HepG2 (cell line): Measurements from ENCODE around the gene AKT2. TPM values are rescaled to one million over a fixed set of nuclear protein-coding genes. Genes with fewer than 3 reads are reported as not detected.

Experiments used
- ATM ChIP-seq: fragments of 450-650 bp; IDR thresholded peaks from 2 replicates; pipeline ENCODE4 v1.7.1; 2017; ENCODE audit warnings: mild to moderate bottlenecking, borderline replicate concordance
- CHD4 ChIP-seq: fragments of 200-600 bp; sonication (generic); IDR thresholded peaks from 2 replicates; pipeline ENCODE4 v1.7.0; 2017; ENCODE audit warnings: mild to moderate bottlenecking, low read length, borderline replicate concordance
- ELF3 ChIP-seq: IDR thresholded peaks from 2 replicates; pipeline ENCODE4 v1.6.1; 2016; ENCODE audit warnings: missing genetic modification reagents, missing compliant biosample characterization
- FOXA1 ChIP-seq, 2 experiments: fragments of 450-650 bp in 1 of 2; sonication (generic) in 1 of 2; formaldehyde crosslinking in 1 of 2; IDR thresholded peaks; 2 replicates each; pipeline versions ENCODE4 v1.4.0 to v1.6.1; 2016 to 2020; ENCODE audit warnings: missing genetic modification reagents in 1 of 2
- FOXK2 ChIP-seq: fragments of 450-650 bp; IDR thresholded peaks from 2 replicates; pipeline ENCODE4 v1.6.1; 2016
- ISX ChIP-seq: sonication (generic); formaldehyde crosslinking; conservative IDR thresholded peaks from 2 replicates; pipeline ENCODE4 v1.5.0; 2020; ENCODE audit warnings: missing genetic modification reagents
- NR3C1 ChIP-seq: sonication (generic); formaldehyde crosslinking; IDR thresholded peaks from 2 replicates; pipeline ENCODE4 v1.4.0; 2020; ENCODE audit warnings: missing genetic modification reagents
- SRSF1 ChIP-seq: fragments of 200-400 bp; formaldehyde crosslinking; optimal IDR thresholded peaks from 2 replicates; pipeline ENCODE3; 2017; ENCODE audit warnings: mild to moderate bottlenecking, low read depth, low read length, moderate library complexity
- ZBED4 ChIP-seq: sonication (generic); formaldehyde crosslinking; IDR thresholded peaks from 2 replicates; pipeline ENCODE4 v1.4.0; 2020; ENCODE audit warnings: missing genetic modification reagents, borderline replicate concordance
- ZBTB20 ChIP-seq: sonication (generic); formaldehyde crosslinking; IDR thresholded peaks from 2 replicates; pipeline ENCODE4 v1.8.1; 2023; ENCODE audit warnings: missing genetic modification reagents, low read depth, mild to moderate bottlenecking, borderline replicate concordance
- ZBTB40 ChIP-seq, 2 experiments: fragments of 450-650 bp in 1 of 2; sonication (generic) in 1 of 2; formaldehyde crosslinking in 1 of 2; IDR thresholded peaks; 2 replicates each; pipeline versions ENCODE4 v1.6.1 to v1.8.0; 2016 to 2022; ENCODE audit warnings: antibody characterized with exemption in 1 of 2, mild to moderate bottlenecking in 1 of 2, missing genetic modification reagents in 1 of 2
- ZNF274 ChIP-seq: sonication (generic); formaldehyde crosslinking; IDR thresholded peaks from 2 replicates; pipeline ENCODE4 v1.5.1; 2020; ENCODE audit warnings: mild to moderate bottlenecking, missing genetic modification reagents
- ZNF292 ChIP-seq: sonication (generic); formaldehyde crosslinking; IDR thresholded peaks from 2 replicates; pipeline ENCODE4 v1.8.1; 2022; ENCODE audit warnings: mild to moderate bottlenecking, low read depth, missing genetic modification reagents, borderline replicate concordance
- ZNF678 ChIP-seq: sonication (generic); formaldehyde crosslinking; IDR thresholded peaks from 2 replicates; pipeline ENCODE4 v1.4.0; 2020; ENCODE audit warnings: mild to moderate bottlenecking, missing genetic modification reagents
- polyA plus RNA-seq, 8 experiments: library from polyadenylated mRNA; depleted of rRNA in 3 of 8; stranded (reverse) in 7 of 8; unstranded in 1 of 8; fragments of >200 nt; fragmentation: Illumina TruSeq in 4 of 8; extraction: Trizol in 4 of 8; gene quantifications; 2 replicates each; pipeline versions ENCODE4 v1.2.1 to v1.2.3, GENCODE V29; 2011 to 2016; ENCODE audit warnings: low read depth in 4 of 8, missing spikeins in 1 of 8, mixed read lengths in 1 of 8; ENCODE audit not compliant: insufficient read depth in 1 of 8
- total RNA-seq, 5 experiments: library from RNA; depleted of rRNA; stranded (reverse); fragments of >200 nt; fragmentation: Illumina TruSeq; extraction: Trizol; gene quantifications; 2 replicates each; pipeline ENCODE4 v1.2.3, GENCODE V29; 2016; ENCODE audit warnings: low read depth in 1 of 5

AKT2 gene
- total and polyA plus RNA-seq, 2 of the 13 experiments (the other 11 are each of a cell fraction or from before 2014, with no cell fraction given) = 82.1 to 173 TPM

GRCh38 chr19:40285353-40286234, 449 bp upstream of the AKT2 start (continued):
- TF ChIP-seq NR3C1 (CRISPR knock-in tag) = no peak
- no peak for TF ChIP-seq ZNF274
- 0 out of 2 replicates have a peak, but pooled peaks have one; percentile 18 for TF ChIP-seq ZNF678 (CRISPR knock-in tag)
- no peak for TF ChIP-seq ATM
- TF ChIP-seq FOXK2 = peak; percentile 79; the same call in 1 of the 2 replicates
- TF ChIP-seq ISX (CRISPR knock-in tag) = no peak
- TF ChIP-seq FOXA1 (IDR thresholded peaks at IDR 0.05) = no peak
- TF ChIP-seq FOXA1 (CRISPR knock-in tag; IDR thresholded peaks at IDR 0.05) = peak; percentile 78
- peak; percentile 98 for TF ChIP-seq CHD4
- peak; percentile 35 for TF ChIP-seq ZBTB40 (IDR thresholded peaks at IDR 0.05)
- no peak for TF ChIP-seq ZBTB40 (CRISPR knock-in tag; IDR thresholded peaks at IDR 0.05)
- no peak for TF ChIP-seq ZBED4 (CRISPR knock-in tag)
- peak; percentile 4 for TF ChIP-seq SRSF1
- peak; percentile 22; the same call in 1 of the 2 replicates for TF ChIP-seq ELF3 (CRISPR knock-in tag)
- no peak for TF ChIP-seq ZNF292 (CRISPR knock-in tag)
- no peak for TF ChIP-seq ZBTB20 (CRISPR knock-in tag)
